Panc1 (cell line): ENCODE results near the gene INIP. TPM values are rescaled to one million over a fixed set of nuclear protein-coding genes. Genes with fewer than 3 reads are reported as not detected.

ENCODE experiments used
- ATAC-seq: fragments of 200-7000 bp; cut with Tn5 transposase; 2 replicates; pipeline ENCODE4 v1.9.1; 2020; ENCODE audit warnings: mild to moderate bottlenecking, moderate library complexity
- BruUV-seq: library from RNA; stranded (reverse); fragments of 400-500 nt; replicated peaks from 2 replicates; lab custom pipeline; 2021; lab: Mats Ljungman, UMichigan
- CTCF ChIA-PET: fragments of 300-600 bp; sonication (Branson Sonifier 250); formaldehyde crosslinking; loops from one replicate; lab custom pipeline; 2022; ENCODE audit warnings: antibody characterized with exemption; lab: Charles Lee
- POLR2A ChIA-PET: fragments of 300-600 bp; sonication (Branson Sonifier 250); formaldehyde crosslinking; loops from one replicate; lab custom pipeline; 2022; ENCODE audit warnings: antibody characterized with exemption; lab: Charles Lee
- DNase-seq: peaks from one replicate; pipeline ENCODE4 v3.0.0-alpha.2; 2010; ENCODE audit warnings: low read depth, low spot score
- H3K27ac ChIP-seq: 2 replicates; pipeline ENCODE4 v1.5.1; 2011; ENCODE audit warnings: mild to moderate bottlenecking, low read length, inconsistent platforms
- H3K27me3 ChIP-seq: fragments of 200-500 bp; sonication (Bioruptor generic); 2 replicates; pipeline ENCODE4 v1.6.0; 2014; ENCODE audit warnings: low read length, inconsistent platforms; ENCODE audit not compliant: control insufficient read depth, insufficient read depth
- H3K36me3 ChIP-seq: fragments of 200-500 bp; sonication (Bioruptor generic); 2 replicates; pipeline ENCODE4 v1.5.1; 2014; ENCODE audit warnings: inconsistent platforms, mild to moderate bottlenecking, low read length, moderate library complexity; ENCODE audit not compliant: control insufficient read depth, insufficient read depth
- H3K4me1 ChIP-seq: 2 replicates; pipeline ENCODE4 v1.5.1; 2011; ENCODE audit warnings: inconsistent platforms, mild to moderate bottlenecking, low read length, moderate library complexity; ENCODE audit not compliant: control insufficient read depth, insufficient read depth
- H3K4me3 ChIP-seq, 2 experiments: 2 replicates each; pipeline ENCODE4 v1.5.1; 2011 to 2012; ENCODE audit warnings: low read depth in 2 of 2, low read length in 2 of 2, mild to moderate bottlenecking in 2 of 2, inconsistent platforms in 1 of 2, moderate library complexity in 1 of 2
- H3K9me3 ChIP-seq: fragments of 200-500 bp; sonication (Bioruptor generic); 2 replicates; pipeline ENCODE4 v1.5.1; 2014; ENCODE audit warnings: low read depth, mild to moderate bottlenecking, inconsistent platforms, low read length, moderate library complexity; ENCODE audit not compliant: control insufficient read depth, insufficient read depth
- POLR2AphosphoS5 ChIP-seq: IDR thresholded peaks from 2 replicates; pipeline ENCODE4 v1.6.1; 2012; ENCODE audit warnings: mild to moderate bottlenecking, low read depth, low read length, moderate library complexity
- SIN3A ChIP-seq: IDR thresholded peaks from 2 replicates; pipeline ENCODE4 v1.6.1; 2012; ENCODE audit warnings: low read depth, mild to moderate bottlenecking, low read length, moderate library complexity, borderline replicate concordance; ENCODE audit not compliant: insufficient read depth
- TCF7L2 ChIP-seq: IDR thresholded peaks from 2 replicates; pipeline ENCODE4 v1.6.1; 2011; ENCODE audit warnings: mild to moderate bottlenecking, low read depth, low read length, inconsistent platforms
- in situ Hi-C: cut with HindIII; loops from 2 replicates; pipeline ENCODE4 v1.10.0; 2016; ENCODE audit warnings: low sequenced_read_pairs, low pct_unique_long_range_greater_than_20kb
- intact Hi-C: fragments of 100-400 bp; cut with micrococcal nuclease; formaldehyde crosslinking; loops from one replicate; pipeline ENCODE4 v1.10.0; 2022; ENCODE audit not compliant: unreplicated experiment
- total RNA-seq: library from RNA; stranded (reverse); gene quantifications from one replicate; pipeline ENCODE4 v1.2.1, GENCODE V29; 2021; ENCODE audit not compliant: unreplicated experiment
- TF ChIP-seq, protein P1 (sequence below), 2 experiments: IDR thresholded peaks; 2 replicates each; pipeline ENCODE4 v1.6.1; 2011 to 2012; ENCODE audit warnings: low read depth in 2 of 2, control low read depth in 1 of 2, low read length in 1 of 2, mild to moderate bottlenecking in 1 of 2, moderate library complexity in 1 of 2; ENCODE audit not compliant: insufficient read depth in 1 of 2
- TF ChIP-seq, protein P2 (sequence below): fragments of 450-650 bp; IDR thresholded peaks from 2 replicates; pipeline ENCODE4 v1.5.1; 2017; ENCODE audit warnings: mild to moderate bottlenecking

Gene INIP
- total RNA-seq, 1 experiment from 2014 or later = 20.0 TPM

DNA sequence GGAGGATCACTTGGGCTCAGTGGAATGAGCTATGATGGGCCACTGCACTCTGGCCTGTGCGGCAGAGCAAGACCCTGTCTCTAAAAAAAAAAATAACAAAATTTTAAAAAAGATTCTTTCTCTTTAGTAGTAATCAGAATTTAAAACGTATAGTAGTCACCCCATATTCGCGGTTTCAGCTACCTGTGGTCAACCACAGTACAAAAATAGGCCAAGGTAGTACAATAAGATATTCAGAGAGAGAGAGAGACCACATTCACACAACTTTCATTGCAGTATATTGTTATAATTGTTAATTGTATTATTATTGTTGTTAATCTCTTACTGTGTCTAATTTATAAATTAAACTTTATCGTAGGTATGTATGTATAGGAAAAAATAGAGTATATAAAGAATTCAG lies 18.7 kb downstream of the INIP start:
- POLR2A ChIA-PET = no interaction called here
- intact Hi-C loops = no loop called here
- H3K4me3 ChIP-seq = no peak overlapping the region
- no peaks in the 10 kb centered on the region for H3K27me3 ChIP-seq
- ATAC-seq = no peak
- no peaks in the 10 kb centered on the region for H3K36me3 ChIP-seq
- in situ Hi-C loops = no loop called here
- no peak for TF ChIP-seq TCF7L2
- TF ChIP-seq, protein P1, sequence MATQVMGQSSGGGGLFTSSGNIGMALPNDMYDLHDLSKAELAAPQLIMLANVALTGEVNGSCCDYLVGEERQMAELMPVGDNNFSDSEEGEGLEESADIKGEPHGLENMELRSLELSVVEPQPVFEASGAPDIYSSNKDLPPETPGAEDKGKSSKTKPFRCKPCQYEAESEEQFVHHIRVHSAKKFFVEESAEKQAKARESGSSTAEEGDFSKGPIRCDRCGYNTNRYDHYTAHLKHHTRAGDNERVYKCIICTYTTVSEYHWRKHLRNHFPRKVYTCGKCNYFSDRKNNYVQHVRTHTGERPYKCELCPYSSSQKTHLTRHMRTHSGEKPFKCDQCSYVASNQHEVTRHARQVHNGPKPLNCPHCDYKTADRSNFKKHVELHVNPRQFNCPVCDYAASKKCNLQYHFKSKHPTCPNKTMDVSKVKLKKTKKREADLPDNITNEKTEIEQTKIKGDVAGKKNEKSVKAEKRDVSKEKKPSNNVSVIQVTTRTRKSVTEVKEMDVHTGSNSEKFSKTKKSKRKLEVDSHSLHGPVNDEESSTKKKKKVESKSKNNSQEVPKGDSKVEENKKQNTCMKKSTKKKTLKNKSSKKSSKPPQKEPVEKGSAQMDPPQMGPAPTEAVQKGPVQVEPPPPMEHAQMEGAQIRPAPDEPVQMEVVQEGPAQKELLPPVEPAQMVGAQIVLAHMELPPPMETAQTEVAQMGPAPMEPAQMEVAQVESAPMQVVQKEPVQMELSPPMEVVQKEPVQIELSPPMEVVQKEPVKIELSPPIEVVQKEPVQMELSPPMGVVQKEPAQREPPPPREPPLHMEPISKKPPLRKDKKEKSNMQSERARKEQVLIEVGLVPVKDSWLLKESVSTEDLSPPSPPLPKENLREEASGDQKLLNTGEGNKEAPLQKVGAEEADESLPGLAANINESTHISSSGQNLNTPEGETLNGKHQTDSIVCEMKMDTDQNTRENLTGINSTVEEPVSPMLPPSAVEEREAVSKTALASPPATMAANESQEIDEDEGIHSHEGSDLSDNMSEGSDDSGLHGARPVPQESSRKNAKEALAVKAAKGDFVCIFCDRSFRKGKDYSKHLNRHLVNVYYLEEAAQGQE (IDR thresholded peaks at IDR 0.05; ENCODE audit: insufficient read depth in 1 of 2, low read depth in 2 of 2, low read length in 1 of 2) = no peak
- no peak for TF ChIP-seq SIN3A
- TF ChIP-seq, protein P2, sequence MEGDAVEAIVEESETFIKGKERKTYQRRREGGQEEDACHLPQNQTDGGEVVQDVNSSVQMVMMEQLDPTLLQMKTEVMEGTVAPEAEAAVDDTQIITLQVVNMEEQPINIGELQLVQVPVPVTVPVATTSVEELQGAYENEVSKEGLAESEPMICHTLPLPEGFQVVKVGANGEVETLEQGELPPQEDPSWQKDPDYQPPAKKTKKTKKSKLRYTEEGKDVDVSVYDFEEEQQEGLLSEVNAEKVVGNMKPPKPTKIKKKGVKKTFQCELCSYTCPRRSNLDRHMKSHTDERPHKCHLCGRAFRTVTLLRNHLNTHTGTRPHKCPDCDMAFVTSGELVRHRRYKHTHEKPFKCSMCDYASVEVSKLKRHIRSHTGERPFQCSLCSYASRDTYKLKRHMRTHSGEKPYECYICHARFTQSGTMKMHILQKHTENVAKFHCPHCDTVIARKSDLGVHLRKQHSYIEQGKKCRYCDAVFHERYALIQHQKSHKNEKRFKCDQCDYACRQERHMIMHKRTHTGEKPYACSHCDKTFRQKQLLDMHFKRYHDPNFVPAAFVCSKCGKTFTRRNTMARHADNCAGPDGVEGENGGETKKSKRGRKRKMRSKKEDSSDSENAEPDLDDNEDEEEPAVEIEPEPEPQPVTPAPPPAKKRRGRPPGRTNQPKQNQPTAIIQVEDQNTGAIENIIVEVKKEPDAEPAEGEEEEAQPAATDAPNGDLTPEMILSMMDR = no peak
- no peak for TF ChIP-seq POLR2AphosphoS5
- CTCF ChIA-PET = no interaction called here
- no peak for DNase-seq
- no peak overlapping the region for H3K27ac ChIP-seq
- no TSS peak for BruUV-seq
- H3K4me1 ChIP-seq = no peaks in the 10 kb centered on the region
- H3K9me3 ChIP-seq = no peaks in the 10 kb centered on the region

DNA sequence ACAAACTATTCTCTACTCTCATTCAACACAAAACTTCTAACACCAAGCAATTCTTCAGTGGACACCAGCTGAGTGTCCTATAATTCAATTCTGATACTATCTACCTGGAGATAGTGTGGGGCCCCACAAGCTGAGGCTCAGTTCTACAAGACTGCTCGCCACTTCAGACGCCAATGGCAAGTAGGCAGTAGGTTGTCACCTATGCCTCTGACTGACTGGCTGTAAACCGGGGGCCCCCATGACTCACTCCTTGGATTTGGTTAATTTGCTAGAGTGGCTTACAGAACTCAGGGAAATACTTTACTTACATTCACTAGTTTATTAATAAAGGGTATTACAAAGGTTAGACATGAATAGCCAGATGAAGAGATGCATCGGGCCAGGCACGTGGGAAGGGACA lies 21.5 kb downstream of the INIP start:
- ChIA-PET POLR2A (no interaction called here), CTCF (no interaction called here)
- TF ChIP-seq, protein P2 = no peak
- TF ChIP-seq SIN3A (no peak), POLR2AphosphoS5 (no peak), TCF7L2 (no peak)
- TF ChIP-seq, protein P1 (IDR thresholded peaks at IDR 0.05; ENCODE audit: insufficient read depth in 1 of 2, low read depth in 2 of 2, low read length in 1 of 2) = no peak
- Histone ChIP-seq H3K36me3 (no peaks in the 10 kb centered on the region), H3K4me1 (no peaks in the 10 kb centered on the region), H3K9me3 (no peaks in the 10 kb centered on the region), H3K4me3 (no peak overlapping the region), H3K27ac (no peak overlapping the region), H3K27me3 (no peaks in the 10 kb centered on the region)
- ATAC-seq = no peak
- no TSS peak for BruUV-seq
- in situ Hi-C loops (no loop called here), intact Hi-C loops (no loop called here)
- DNase-seq = no peak
